GM19395 (cell line): ENCODE data around the gene PRPH.
"Not testable (repeated sequence)": the region's sequence is repeated elsewhere in the genome, so short reads cannot be mapped to it uniquely, and the experiment has no call there.

Source experiments
- ATAC-seq: cut with Tn5 transposase; IDR thresholded peaks from one replicate; pipeline ENCODE4 v1.9.1; 2021; ENCODE audit warnings: mild to moderate bottlenecking, moderate library complexity; ENCODE audit not compliant: unreplicated experiment

The PRPH gene

DNA sequence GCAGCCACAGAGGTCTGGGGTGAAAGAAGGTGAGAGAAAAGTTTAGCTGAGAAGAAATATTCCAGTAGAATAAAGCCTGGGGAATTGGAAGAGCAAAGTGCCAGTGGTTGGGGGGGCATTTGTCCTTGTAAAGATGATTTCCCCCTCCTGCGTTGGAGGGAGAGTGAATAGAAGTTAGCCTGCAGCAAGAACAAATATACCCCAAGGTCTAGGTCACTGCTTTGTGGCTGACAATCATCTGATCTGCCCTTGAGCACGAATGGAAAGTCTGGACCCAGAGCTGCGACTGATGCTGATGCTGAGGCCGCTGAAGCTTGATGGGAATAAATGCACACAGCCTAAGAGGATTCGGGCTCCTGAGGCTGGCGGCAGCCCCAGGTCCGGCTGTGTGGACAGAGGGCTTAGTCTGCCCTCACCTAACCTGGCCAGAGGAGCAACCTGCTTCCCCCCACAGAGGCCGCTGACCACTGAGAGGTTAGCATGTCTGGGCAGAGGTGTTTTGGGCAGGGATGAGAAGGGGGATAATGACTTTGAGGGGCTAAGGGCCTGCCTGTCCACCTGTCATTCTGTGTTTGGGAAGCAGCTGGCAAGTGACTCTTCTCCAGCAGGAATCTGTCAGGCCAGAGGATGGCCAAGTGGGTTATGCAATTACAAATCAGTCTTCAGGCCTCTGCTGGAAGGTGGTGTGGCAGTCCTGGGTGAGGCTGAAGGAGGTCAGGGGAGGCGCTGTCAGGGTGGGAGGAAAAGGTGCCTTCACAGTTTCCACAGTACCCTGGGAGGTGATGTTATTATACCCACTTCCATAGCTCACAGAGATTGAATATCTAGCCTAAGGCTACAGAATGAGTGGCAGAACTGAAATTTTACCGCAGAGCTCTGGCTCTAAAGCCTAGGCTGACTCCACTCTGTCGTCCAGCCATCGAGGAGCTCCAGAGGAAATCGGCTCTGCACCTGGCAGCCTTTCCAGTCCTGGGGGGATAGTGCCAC lies 18.4 kb upstream of the PRPH start:
- ATAC-seq, result no peak

DNA sequence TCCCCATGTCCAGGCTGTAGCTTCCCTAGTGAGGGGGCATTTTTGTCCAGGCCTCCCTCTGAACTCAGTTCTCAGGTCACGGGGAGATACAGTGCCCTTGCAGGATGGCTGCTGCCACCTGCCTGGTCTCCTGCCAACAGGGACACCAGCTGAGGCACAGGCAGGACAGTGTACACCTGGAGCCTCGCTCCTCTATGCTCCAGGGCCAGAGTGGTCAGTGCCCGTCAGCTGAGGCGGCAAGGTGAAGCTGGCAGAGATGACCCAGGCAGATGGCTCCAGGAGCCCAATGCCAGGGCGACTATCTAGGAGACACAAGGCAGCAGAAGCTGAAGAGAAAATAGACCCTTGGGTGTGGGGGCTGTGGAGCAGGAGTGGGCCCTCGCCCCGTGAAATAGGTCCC lies 17.5 kb upstream of the PRPH start:
- ATAC-seq, result no peak

DNA sequence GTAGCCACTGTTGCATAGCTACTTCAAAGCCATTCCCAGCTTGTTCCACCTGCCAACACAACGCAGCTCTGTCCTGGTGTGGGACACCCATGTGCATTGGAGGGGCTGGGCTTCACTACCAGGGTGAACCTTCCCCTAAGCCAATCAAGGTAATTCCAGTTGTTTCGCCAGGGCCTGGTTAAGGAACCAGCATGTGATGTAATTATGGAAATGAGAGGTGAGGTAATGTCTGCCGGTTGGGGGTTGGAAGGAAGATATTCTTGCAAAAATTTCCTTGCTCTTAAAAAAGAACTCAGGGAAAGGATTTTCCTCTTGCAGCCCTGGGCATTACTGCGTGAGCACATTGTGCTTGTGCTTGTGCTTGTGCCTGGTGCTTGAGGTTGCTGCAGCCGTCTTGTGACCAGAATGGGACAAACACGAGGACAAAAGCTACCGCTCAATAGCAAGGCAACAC lies 15.2 kb upstream of the PRPH start:
- ATAC-seq, result no peak

- not testable (repeated sequence) for ATAC-seq
Observed at GRCh38 chr12:49280545-49280944, 14.4 kb upstream of the PRPH start.

DNA sequence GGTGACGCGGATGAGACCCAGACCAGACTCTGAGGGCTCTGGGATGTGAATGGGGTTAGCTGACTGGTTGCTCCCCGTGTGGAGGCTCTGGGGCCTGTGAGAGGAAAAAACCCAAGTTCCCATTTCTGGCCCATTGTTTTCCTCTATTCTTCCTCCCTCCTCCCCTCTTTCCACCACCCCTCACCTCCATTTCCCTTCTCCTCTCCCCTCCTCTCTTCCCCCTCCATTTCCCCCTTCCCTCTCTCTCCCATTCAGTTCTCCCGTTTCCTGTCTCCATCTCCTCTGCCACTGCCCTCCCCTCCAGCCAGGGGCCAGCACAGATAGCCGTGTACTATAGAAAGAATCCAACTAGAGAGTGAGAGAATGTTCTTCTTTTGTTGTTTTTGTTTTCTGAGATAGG lies 12.6 kb upstream of the PRPH start:
- ATAC-seq, result no peak

GRCh38 chr12:49282740-49283375 lies 12.1 kb upstream of the PRPH start:
- ATAC-seq, result not testable (repeated sequence)

- no peak for ATAC-seq
Observed at GRCh38 chr12:49283541-49284429, 11.2 kb upstream of the PRPH start.

DNA sequence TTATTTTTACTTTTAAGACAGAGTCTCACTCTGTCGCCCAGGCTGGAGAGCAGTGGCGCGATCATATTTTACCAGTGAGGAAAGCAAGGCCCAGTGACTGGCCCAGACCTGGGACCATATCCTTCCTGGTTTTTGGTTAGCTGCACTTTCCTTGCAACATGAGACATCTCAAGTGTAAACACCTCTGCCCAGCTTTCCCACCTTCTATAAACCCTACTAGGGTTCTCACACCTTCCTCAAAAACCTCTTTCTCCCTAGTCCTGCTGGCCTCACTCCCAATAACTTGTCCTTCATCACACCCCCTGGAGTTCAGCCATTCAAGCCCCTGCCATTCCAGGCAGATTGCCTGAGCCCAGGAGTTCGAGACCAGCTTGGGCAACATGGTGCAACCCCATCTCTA lies 10.3 kb upstream of the PRPH start:
- ATAC-seq, result no peak

GRCh38 chr12:49287876-49288275 lies 7.1 kb upstream of the PRPH start:
- ATAC-seq, result no peak

DNA sequence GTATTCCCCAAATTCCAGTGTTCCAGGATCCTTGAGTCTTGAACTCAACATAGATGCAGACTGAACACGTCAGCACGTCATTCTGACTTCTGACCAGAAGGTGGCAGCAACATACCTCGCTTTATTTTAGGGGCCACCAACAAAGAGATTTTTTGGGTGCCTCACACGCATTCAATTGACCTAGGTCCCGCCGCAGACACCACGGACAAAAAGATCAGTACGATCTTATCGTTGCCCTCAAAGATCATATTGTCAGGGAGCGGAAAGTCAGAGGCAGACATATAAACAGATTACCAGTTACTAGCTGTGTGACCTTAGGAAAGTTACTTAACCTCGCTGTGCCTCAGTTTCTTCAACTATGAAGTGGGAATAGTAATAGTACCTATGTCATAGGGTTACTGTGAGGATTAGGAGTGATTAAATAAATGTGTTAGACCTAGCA lies 6.5 kb upstream of the PRPH start:
- ATAC-seq, result no peak

GRCh38 chr12:49288922-49289555 lies 5.9 kb upstream of the PRPH start:
- no peak for ATAC-seq

GRCh38 chr12:49292729-49293055 lies 2.3 kb upstream of the PRPH start:
- no peak for ATAC-seq

- ATAC-seq, result no peak
Observed at GRCh38 chr12:49293056-49293956, 1.6 kb upstream of the PRPH start.

DNA sequence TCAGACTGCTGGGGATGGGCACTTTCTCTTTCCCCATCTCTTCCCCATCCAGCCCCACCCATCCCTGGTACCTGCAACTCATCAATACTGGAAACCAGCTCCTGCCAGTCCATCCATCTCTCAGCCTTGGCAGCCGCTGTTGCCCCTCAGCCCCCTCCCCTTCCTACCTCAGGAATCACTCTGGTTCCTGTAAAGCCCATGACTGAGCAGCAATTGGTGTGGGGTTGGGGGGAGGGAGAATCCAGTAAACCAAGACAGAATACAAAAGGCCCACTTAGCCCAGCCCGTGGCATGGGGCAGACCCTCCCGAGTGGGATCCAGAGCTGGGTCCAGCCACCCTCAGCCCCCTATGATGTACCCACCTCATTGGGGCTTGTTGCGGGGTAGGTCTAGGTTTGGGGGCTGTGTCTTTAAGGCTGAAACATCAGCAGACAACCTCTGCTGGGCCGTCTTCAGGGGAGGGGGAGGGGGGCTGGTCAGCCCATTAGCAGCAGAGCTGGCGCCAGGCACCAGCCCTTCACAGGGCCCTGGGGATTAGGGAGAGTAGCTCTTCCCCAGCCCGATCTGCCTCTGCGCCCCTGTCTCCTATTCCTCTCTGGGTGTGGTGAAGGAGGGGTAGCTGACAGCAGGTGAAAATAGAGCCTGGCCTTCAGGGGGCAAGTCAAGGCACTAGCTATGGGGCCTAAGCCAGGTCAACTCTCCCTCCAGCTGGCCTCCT lies 702 bp upstream of the PRPH start:
- ATAC-seq, result no peak

DNA sequence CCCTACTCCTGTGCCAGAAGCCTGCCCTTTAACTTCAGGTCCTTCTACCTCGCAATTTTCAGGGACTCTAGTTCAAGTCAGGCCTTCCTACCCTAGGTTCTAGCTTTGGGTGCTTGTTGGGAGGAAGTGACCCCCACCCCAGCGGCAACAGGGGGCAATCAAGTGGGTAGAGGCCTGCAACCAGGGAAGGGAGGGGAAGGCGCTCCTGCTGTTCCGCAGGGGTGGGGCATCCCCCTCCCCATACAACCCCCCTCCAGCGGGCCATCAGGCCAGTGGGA lies 204 bp upstream of the PRPH start:
- no peak for ATAC-seq

- no peak for ATAC-seq
Observed at GRCh38 chr12:49296034-49296835, 1.3 kb downstream of the PRPH start.

DNA sequence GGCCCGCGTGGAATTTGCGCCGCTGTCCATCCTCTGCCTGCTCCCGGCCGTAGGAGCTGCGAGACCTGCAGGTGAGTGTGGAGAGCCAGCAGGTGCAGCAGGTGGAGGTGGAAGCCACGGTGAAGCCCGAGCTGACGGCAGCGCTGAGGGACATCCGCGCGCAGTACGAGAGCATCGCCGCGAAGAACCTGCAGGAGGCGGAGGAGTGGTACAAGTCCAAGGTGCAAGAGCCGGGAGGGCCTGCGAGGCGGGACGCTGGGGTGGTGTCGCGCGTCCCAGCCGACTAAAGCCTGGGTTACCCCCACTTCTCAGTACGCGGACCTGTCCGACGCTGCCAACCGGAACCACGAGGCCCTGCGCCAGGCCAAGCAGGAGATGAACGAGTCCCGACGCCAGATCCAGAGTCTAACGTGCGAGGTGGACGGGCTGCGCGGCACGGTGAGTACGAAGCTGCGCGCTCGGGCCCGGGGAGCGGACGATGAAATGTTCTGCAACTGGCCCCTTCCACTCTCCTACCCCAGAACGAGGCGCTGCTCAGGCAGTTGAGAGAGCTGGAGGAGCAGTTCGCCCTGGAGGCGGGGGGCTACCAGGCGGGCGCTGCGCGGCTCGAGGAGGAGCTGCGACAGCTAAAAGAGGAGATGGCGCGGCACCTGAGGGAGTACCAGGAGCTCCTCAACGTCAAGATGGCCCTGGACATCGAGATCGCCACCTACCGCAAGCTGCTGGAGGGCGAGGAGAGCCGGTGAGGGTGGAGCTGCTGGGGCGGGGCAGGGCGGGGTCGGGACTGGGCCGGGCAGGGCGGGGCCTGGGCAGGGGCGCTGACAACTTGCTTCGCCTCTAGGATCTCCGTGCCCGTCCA lies 2.1 kb downstream of the PRPH start:
- no peak for ATAC-seq

- ATAC-seq, result no peak
Observed at GRCh38 chr12:49297695-49298060, 2.7 kb downstream of the PRPH start.
